LNCaP clone FGC (cell line): ENCODE results near the gene FHIT.
"Not testable (repeated sequence)": the region's sequence is repeated elsewhere in the genome, so short reads cannot be mapped to it uniquely, and the experiment has no call there.

Source experiments
- DNase-seq: peaks from one replicate; pipeline ENCODE4 v3.0.0-alpha.2; 2011; ENCODE audit warnings: low read depth
- H3K4me3 ChIP-seq: 2 replicates; pipeline ENCODE4 v1.5.1; 2011; ENCODE audit warnings: mild to moderate bottlenecking, low read depth, low read length, control low read depth
- CTCF ChIP-seq: IDR thresholded peaks from 2 replicates; pipeline ENCODE4 v1.5.1; 2012; ENCODE audit warnings: mild to moderate bottlenecking; ENCODE audit not compliant: control insufficient read depth, insufficient read depth; ENCODE audit errors: extremely low read depth

The FHIT gene

DNA sequence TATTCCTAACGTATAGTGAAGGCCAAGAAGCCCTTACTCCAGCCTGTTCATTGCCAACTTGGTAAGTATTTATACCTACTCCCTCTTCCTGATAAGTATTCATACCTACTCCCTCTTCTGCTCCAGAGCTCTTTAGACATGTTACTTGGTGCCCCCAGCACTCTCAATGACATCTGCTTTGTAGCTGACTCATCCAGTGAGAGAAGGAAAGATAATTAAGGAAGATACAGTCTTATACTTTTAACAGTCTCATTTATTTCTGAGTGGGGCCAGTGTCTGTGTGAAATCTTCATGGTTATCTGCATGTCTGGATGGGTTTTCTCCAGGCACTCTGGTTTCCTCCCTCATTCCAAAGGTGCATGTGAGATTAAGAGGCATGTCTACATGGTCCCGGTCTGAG is 698.7 kb downstream of the FHIT start:
- no peak for DNase-seq
- no peak overlapping the region for H3K4me3 ChIP-seq
- TF ChIP-seq CTCF: no peak

DNA sequence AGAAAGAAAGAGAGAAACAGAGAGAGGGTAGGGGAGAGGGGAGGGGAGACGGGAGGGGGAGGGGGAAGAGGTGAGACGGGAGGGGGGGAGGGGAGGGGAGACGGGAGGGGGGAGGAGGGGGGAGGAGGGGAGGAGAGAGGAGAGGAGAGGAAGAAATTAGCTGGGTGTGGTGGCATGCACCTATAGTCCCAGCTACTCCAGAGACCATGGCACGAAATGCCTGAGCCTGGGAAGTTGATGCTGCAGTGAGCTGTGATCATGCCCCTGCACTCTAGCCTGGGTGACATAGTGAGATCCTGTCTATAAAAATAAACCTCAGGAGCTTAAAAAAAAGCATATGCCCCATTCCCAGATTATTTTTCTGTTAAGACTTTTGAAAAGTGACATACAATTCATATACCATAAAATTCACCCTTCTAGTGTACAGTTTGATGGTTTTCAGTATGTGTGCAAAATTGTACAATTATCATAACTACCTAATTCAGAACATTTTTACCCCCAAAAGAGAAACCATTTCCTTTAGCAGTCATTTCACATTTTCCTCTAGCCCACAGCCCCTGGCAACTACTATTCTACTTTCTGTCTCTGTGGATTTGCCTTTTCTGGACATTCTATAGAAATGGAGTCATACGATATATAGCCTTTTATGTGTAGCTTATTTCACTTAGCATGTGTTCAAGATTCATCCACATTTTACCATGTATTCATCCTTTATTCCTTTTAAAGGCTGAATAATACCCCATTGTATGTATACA is 699.6 kb downstream of the FHIT start:
- DNase-seq: no peak
- H3K4me3 ChIP-seq: no peak overlapping the region
- no peak for TF ChIP-seq CTCF

GRCh38 chr3:60549863-60550262 is 701.4 kb downstream of the FHIT start:
- H3K4me3 ChIP-seq: no peak overlapping the region
- no peak for DNase-seq
- TF ChIP-seq CTCF: no peak

GRCh38 chr3:60542995-60543394 is 708.3 kb downstream of the FHIT start:
- no peak for TF ChIP-seq CTCF
- peak; percentile 64 for DNase-seq
- H3K4me3 ChIP-seq: no peak overlapping the region

DNA sequence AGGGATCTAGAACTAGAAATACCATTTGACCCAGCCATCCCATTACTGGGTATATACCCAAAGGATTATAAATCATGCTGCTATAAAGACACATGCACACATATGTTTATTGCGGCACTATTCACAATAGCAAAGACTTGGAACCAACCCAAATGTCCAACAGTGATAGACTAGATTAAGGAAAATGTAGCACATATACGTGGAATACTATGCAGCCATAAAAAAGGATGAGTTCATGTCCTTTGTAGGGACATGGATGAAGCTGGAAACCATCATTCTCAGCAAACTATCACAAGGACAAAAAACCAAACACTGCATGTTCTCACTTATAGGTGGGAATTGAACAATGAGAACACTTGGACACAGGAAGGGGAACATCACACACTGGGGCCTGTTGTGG is 711.9 kb downstream of the FHIT start:
- not testable (repeated sequence) for H3K4me3 ChIP-seq, DNase-seq

DNA sequence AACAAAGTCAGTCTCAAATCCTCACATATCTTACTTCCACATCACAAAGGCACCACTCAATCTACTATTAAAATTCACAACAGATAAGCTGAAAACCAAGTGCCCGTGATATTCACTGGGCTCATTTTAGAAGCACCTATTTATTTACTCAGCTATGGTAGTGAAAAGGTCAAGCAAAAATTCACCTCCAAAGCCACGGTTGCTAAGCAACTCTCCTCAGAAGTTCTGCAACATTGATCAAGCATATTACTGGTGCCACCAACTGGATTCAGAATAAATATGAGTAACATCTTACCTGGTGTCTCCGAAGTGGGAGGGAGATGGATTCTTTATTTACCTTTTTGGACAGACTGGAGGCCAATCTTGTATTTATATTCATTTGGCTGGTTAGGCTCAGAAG is 714.8 kb downstream of the FHIT start:
- peak; percentile 17 for DNase-seq
- 0 out of 2 replicates have a peak, but pooled peaks have one; percentile 39 for TF ChIP-seq CTCF
- no peak overlapping the region for H3K4me3 ChIP-seq

DNA sequence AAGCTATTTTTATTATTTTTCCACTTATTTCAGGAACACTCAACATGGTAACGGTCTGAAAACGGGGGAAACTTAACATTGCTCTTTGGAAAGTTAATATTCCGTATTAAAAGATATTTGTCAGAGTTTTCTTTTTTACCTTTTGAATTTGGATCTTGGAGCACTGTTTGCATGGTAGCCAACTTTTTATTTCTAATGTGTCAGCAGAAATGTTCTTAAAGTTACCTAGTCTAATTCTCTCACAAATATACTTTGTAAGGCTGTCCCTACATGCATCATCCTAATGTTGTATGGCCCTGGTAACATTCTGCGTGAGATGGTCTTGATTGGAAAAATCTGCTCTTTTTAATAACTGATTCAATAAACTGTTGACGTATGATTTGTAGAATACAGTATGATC is 719.5 kb downstream of the FHIT start:
- no peak for TF ChIP-seq CTCF
- DNase-seq: no peak
- no peak overlapping the region for H3K4me3 ChIP-seq
